NCI-H2196 treated with DMSO at 0.1 percent for 48 hours (cell line): ENCODE data around the gene SIRPB1.
"Not testable (repeated sequence)": the region's sequence is repeated elsewhere in the genome, so short reads cannot be mapped to it uniquely, and the experiment has no call there.

Source experiments
- DNase-seq: peaks from one replicate; lab custom pipeline; 2025; ENCODE audit not compliant: unreplicated experiment; lab: John Stamatoyannopoulos, UW

Gene SIRPB1

GRCh38 chr20:1637226-1637625, 17.4 kb upstream of the SIRPB1 start:
- no peak for DNase-seq

- no peak for DNase-seq
Observed at GRCh38 chr20:1636621-1637020, 16.8 kb upstream of the SIRPB1 start.

DNA sequence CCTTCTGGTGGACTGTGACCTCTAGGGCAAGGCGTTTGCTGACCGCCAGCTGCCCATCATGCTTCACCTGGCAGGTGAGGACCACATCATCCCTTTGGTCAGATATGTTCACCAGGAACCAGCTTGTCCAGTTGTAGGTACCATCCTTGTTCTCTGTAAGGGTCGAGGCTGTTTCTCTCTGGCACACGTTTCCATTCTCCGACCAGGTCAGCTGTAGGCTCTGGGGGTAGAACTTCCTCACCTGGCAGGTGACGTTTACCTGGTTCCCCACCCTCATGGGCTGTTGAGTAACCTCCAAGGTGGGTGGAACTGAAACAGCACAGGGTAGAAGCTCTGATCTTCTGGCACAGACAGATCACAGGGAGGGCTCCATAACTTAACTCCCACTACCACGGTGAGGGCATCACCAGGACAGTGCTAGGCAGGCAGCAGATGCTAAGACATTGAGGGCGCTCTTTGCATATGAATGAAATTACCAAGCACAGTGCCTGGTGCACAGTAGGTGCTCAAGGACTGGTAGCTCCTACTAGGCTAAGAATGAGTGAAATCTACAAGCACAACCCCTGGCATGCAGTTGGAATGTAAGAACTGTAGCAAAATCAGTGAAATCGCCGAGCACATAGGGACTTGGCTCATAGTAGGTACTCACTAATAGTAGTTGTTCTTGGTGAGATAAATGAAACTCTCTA, 15.6 kb upstream of the SIRPB1 start:
- no peak for DNase-seq

GRCh38 chr20:1633535-1633934, 13.7 kb upstream of the SIRPB1 start:
- no peak for DNase-seq

DNA sequence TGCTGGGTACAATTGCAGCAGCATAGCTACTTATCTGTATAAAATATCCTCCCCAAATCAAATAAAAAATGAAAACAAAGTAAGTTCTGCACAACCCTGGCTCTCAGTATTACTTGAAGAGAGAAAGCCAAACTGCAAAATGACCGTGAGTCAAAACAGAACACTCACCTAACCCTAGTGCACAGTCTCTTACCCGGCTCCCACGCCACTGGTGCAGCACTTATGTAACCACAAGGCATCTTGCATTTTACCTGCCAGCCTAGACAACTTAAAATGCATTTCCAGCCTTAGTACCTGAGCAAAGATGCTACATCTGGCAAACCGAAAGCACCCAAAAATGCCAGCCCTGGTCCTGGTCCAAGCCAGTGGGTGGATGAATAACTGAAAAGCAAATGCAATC, 12.4 kb upstream of the SIRPB1 start:
- no peak for DNase-seq

- no peak for DNase-seq
Observed at GRCh38 chr20:1631309-1632151, 11.7 kb upstream of the SIRPB1 start.

DNA sequence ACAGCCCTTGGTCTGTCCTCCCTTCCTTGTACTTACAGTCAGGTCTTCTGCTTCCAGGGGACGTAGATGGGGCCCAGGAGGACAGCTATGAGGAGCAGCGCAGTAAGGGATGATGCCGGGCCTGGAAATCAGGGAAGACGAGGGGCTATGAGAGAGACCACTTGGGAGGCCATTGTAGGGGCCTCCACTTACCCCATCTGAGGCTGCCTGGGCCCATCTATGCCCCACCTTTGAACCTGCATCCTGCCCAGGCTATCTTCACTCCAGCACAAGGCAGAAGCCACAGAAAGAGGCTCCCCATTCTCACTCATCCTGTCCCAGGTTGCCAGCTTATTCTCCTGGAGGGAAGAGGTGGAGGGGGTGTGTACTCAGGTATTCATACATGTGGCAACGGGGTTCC, 10.4 kb upstream of the SIRPB1 start:
- DNase-seq = no peak

GRCh38 chr20:1629321-1629720, 9.5 kb upstream of the SIRPB1 start:
- DNase-seq = no peak

- no peak for DNase-seq
Observed at GRCh38 chr20:1628621-1629020, 8.8 kb upstream of the SIRPB1 start.

- DNase-seq = no peak
Observed at GRCh38 chr20:1627200-1627550, 7.4 kb upstream of the SIRPB1 start.

GRCh38 chr20:1626528-1627199, 6.9 kb upstream of the SIRPB1 start:
- no peak for DNase-seq

DNA sequence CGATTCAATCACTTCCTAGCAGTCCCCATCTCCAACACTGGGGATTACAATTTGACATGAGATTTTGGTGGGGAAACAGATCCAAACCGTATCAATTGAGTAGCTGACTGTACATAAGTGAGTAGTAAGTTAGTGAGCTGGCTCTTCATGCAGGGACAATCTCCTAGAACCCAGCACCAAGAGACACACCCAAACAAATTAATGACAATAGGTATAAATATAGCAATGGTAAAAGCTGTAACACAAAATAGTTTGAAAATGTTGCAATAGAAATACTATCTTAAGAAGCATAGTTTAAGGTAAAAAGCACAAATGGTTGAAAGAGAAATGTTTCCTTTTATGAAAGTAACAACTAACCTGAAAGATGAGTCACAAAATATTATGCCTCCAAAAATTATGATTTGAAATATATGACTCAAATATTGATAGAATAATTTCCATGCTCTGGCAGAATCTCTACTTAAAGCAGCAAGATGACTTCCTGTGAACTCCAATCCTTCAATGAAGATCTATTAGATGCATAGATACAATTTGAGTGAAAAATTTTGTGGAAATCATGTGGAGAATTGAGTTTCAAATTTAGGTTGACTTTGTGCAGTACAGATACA, 5.4 kb upstream of the SIRPB1 start:
- DNase-seq = no peak

DNA sequence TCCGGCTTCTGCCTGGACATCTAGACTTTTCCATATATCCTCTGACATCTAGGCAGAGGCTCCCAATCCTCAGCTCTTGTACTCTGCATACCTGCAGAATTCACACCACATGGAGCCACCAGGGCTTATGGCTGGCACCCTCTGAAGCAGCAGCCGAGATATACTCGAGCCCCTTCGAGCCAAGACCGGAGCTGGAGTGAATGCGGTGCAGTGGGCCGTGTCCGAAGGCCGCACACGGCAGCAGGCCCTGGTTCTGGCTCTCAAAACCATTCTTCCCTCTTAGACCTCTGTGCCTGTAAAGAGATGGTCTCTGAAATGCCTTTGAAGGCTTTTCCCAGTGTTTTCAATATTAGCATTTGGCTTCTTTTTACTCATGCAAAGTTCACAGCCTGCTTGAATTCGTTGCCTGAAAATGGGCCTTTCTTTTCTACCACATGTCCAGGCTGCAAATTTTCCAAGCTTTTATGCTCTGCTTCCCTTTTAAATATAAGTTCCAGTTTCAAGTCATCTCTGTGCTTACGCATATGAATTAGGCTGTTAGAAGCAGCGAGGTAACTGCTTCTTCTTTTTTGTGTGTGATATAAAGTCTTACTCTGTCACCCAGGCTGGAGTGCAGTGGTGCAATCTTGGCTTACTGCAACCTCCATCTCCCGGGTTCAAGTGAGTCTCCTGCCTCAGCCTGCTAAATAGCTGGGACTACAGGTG, 3.8 kb upstream of the SIRPB1 start:
- no peak for DNase-seq

- DNase-seq = no peak
Observed at GRCh38 chr20:1622450-1622849, 2.6 kb upstream of the SIRPB1 start.

DNA sequence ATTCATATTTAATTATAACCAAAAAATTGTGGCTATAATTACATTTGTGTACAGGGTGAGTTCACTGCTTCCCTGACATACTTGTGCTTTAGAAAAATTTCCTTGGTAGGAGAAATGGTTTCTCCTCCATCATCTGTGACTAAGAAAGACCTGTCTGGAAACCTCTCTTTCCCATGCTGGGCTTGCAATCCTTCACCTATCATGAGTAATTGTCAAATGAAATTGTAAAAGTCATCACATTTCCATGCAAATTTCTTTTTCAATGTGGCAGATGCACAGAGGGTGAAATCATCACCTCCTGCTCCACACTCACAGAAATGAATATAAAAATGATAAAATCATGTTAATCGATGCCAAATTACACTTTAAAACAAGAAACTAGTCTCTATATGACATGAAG, 1.5 kb upstream of the SIRPB1 start:
- no peak for DNase-seq

GRCh38 chr20:1618954-1619540, 762 bp downstream of the SIRPB1 start:
- no peak for DNase-seq

- no peak for DNase-seq
Observed at GRCh38 chr20:1618479-1618878, 1.3 kb downstream of the SIRPB1 start.

DNA sequence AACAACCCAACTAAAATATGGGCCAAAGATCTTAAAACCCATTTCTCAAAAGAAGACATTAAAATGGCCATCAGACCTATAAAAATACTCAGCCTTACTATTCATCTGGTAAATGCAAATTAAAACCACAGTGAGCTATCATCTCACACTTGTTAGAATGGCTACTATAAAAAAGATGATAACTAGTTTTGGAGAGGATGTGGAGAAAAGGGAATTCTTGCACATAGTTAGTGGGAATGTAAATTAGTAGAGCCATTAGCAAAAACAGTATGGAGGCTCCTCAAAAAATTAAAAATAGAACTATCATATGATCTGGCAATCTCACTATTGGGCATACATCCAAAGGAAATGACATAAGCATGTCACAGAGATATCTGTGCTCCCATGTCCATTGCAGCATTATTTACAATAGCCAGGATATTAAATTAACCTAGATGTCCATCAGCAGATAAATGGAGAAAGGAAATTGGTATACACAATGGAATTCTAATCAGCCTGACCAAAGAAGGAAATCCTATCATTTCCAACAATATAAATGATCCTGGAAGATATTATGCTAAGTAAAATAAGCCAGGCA, 2.9 kb downstream of the SIRPB1 start:
- DNase-seq = no peak

- DNase-seq = not testable (repeated sequence)
Observed at GRCh38 chr20:1610404-1610803, 9.4 kb downstream of the SIRPB1 start.

DNA sequence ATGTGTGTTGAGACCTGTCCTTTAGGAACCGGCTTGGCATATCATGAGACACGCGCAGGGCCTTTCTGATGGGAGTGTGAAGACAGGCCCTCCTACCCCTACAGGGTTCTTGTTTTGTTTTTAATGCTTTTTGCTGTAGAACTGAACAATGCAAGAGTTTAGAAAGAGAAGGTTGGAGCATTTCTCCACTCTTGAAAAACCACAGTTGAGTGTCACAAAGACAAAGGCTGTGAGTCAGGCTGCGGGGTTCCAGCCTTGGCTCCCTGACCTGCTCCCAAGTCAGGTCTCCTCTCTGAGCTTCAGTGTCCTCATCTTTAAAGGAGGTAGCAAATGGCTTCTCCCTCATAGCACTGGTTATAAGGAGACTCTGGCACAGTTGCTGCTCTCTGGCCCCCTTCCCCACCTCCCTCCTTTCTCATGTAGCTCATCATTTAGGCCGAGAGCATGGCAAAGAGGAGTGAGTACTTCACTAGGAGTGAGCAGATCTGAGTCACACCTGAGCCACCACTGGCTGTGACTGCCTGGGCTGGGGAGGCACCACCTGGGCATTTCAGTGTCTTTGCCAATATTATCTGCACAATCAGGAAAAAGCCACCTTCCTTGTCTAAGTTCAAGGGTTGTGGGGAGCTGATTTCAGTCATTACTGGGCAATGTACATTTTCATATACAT, 11.0 kb downstream of the SIRPB1 start:
- DNase-seq = not testable (repeated sequence)
